A549 (cell line): ENCODE measurements around the gene MVB12B. TPM values are rescaled to one million over a fixed set of nuclear protein-coding genes. Genes with fewer than 3 reads are reported as not detected.

Experiments used
- ATAC-seq, 2 experiments: fragments of 200-7000 bp in 1 of 2; fragments of >200 bp in 1 of 2; cut with Nextera tagmentation in 1 of 2; cut with Tn5 transposase in 1 of 2; 3 replicates each; pipeline versions ENCODE4 v1.8.0 to v1.9.1; 2018 to 2020; ENCODE audit warnings: mild to moderate bottlenecking in 1 of 2, moderate library complexity in 1 of 2
- CTCF ChIA-PET: fragments of 300-600 bp; sonication (Branson Sonifier 250); formaldehyde crosslinking; extraction: SDS; loops from one replicate; lab custom pipeline; 2021; ENCODE audit warnings: antibody characterized with exemption, inconsistent platforms; lab: Yijun Ruan, JAX
- POLR2A ChIA-PET: fragments of 350-600 bp; formaldehyde crosslinking; extraction: SDS; loops from one replicate; lab custom pipeline; 2021; ENCODE audit warnings: antibody characterized with exemption, inconsistent platforms; lab: Yijun Ruan, JAX
- DNase-seq, 2 experiments: peaks; one replicate each; pipeline versions ENCODE4 v3.0.0 to v3.0.0-alpha.2; 2011 to 2016; ENCODE audit warnings: low read depth in 1 of 2, low spot score in 1 of 2
- FAIRE-seq: peaks from 2 replicates; lab custom pipeline; 2011; peaks lifted over from hg19 to GRCh38; lab: Jason Lieb, UNC
- H3K27ac ChIP-seq, 2 experiments: fragments of >200 bp; sonication (Bioruptor Twin); formaldehyde crosslinking; 3 replicates each; pipeline ENCODE4 v1.5.1; 2016 to 2017
- H3K4me1 ChIP-seq: fragments of >200 bp; sonication (Bioruptor Twin); formaldehyde crosslinking; 3 replicates; pipeline ENCODE4 v1.6.1; 2016
- H3K4me2 ChIP-seq: fragments of >200 bp; sonication (Bioruptor Twin); formaldehyde crosslinking; 3 replicates; pipeline ENCODE4 v1.6.1; 2016
- H3K4me3 ChIP-seq: fragments of >200 bp; sonication (Bioruptor Twin); formaldehyde crosslinking; 3 replicates; pipeline ENCODE4 v1.5.1; 2016
- H3K9me3 ChIP-seq: fragments of >200 bp; sonication (Bioruptor Twin); formaldehyde crosslinking; 3 replicates; pipeline ENCODE4 v1.6.1; 2016
- CHD4 ChIP-seq: fragments of 200-600 bp; sonication (generic); IDR thresholded peaks from 2 replicates; pipeline ENCODE4 v1.6.1; 2016; ENCODE audit warnings: antibody characterized with exemption, mild to moderate bottlenecking, borderline replicate concordance
- FOSL2 ChIP-seq, 2 experiments: fragments of 450-650 bp in 1 of 2; fragments of >200 bp in 1 of 2; sonication (Bioruptor Twin) in 1 of 2; formaldehyde crosslinking; IDR thresholded peaks; 2 replicates each; pipeline versions ENCODE4 v1.5.0 to v1.6.1; 2016 to 2020; ENCODE audit warnings: mild to moderate bottlenecking in 1 of 2, moderate library complexity in 1 of 2
- HOXB13 ChIP-seq: fragments of 250-450 bp; sonication (Bioruptor Pico); IDR thresholded peaks from 2 replicates; pipeline ENCODE4 v1.5.0; 2020; ENCODE audit warnings: low read depth, mild to moderate bottlenecking, moderate library complexity
- JUNB ChIP-seq: fragments of >200 bp; sonication (Bioruptor Twin); formaldehyde crosslinking; IDR thresholded peaks from 2 replicates; pipeline ENCODE4 v1.6.1; 2016
- KDM5A ChIP-seq: fragments of 200-600 bp; sonication (generic); IDR thresholded peaks from 2 replicates; pipeline ENCODE4 v1.6.1; 2016; ENCODE audit warnings: antibody characterized with exemption, mild to moderate bottlenecking
- MAFK ChIP-seq: fragments of 450-650 bp; IDR thresholded peaks from 2 replicates; pipeline ENCODE4 v1.6.1; 2014; ENCODE audit not compliant: partially characterized antibody
- NR3C1 ChIP-seq: fragments of >200 bp; sonication (Bioruptor Twin); formaldehyde crosslinking; IDR thresholded peaks from 3 replicates; pipeline ENCODE4 v1.6.1; 2017
- POLR2AphosphoS2 ChIP-seq: conservative IDR thresholded peaks from 2 replicates; pipeline ENCODE4 v1.6.1; 2012; ENCODE audit warnings: low read length, improper control_type of control experiment, inconsistent platforms
- RNF2 ChIP-seq: fragments of 200-600 bp; sonication (generic); IDR thresholded peaks from 2 replicates; pipeline ENCODE4 v1.6.1; 2016; ENCODE audit warnings: low read depth, mild to moderate bottlenecking, antibody characterized with exemption, moderate library complexity, borderline replicate concordance
- ZFP36 ChIP-seq: fragments of 450-650 bp; IDR thresholded peaks from 2 replicates; pipeline ENCODE4 v1.6.1; 2014; ENCODE audit warnings: borderline replicate concordance; ENCODE audit not compliant: partially characterized antibody
- WGBS: methylation state at CpG from one replicate; pipeline ENCODE4 v1.1.6; 2017; ENCODE audit errors: missing lambda C conversion rate; 5-methylcytosine and 5-hydroxymethylcytosine counted together
- polyA plus RNA-seq, 4 experiments: library from polyadenylated mRNA; depleted of rRNA in 3 of 4; stranded (reverse); fragments of >200 nt; fragmentation: RNase III in 1 of 4; extraction: RNeasy Plus Mini Kit Qiagen cat#74134 plus additional on column Dnase treatment in 1 of 4; gene quantifications; 2 replicates in 3 of 4; 3 replicates in 1 of 4; pipeline ENCODE4 v1.2.3, GENCODE V29; 2011 to 2017
- TF ChIP-seq, protein P1 (sequence below): fragments of >200 bp; sonication (Bioruptor Twin); formaldehyde crosslinking; IDR thresholded peaks from 3 replicates; pipeline ENCODE4 v1.6.1; 2016
- TF ChIP-seq, protein P2 (sequence below): fragments of 250-450 bp; sonication (Bioruptor Pico); IDR thresholded peaks from 2 replicates; pipeline ENCODE4 v1.5.0; 2020; ENCODE audit warnings: low read depth, mild to moderate bottlenecking, moderate library complexity
- TF ChIP-seq, protein P3 (sequence below): fragments of >200 bp; sonication (Bioruptor Twin); formaldehyde crosslinking; IDR thresholded peaks from 3 replicates; pipeline ENCODE4 v1.5.1; 2016

The MVB12B gene
- polyA plus RNA-seq, 2 of the 4 experiments (the other 2 are of a cell fraction), result 4.6 to 5.9 TPM

DNA sequence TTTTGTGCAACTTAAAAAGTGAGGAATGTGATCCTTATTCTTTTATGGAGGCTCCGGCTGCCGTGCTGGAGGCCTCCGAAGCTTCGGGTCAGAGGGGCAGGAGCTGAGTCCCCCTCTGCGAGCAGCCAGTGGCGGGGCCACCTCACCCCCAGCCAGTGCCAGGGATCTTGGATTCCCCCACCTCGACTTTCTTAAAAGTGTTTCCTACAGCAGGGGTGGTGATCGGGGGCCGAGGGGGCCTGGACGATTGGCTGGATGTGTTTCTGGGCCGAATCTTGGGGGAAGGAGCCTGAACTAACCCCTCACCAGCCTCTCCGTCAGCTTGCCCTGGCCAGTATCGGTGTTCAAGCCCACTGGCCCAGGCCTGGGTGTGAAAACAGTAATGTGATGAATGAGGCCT is 194.9 kb downstream of the MVB12B start:
- H3K9me3 ChIP-seq, result no peaks in the 10 kb centered on the region
- no peak overlapping the region for H3K27ac ChIP-seq
- ATAC-seq, result no peak
- TF ChIP-seq NR3C1 (no peak), HOXB13 (CRISPR knock-in tag) (no peak), JUNB (no peak), RNF2 (no peak), POLR2AphosphoS2 (no peak), CHD4 (no peak), FOSL2 (IDR thresholded peaks at IDR 0.05) (no peak), FOSL2 (CRISPR knock-in tag; IDR thresholded peaks at IDR 0.05) (no peak), MAFK (no peak)
- TF ChIP-seq, protein P1, sequence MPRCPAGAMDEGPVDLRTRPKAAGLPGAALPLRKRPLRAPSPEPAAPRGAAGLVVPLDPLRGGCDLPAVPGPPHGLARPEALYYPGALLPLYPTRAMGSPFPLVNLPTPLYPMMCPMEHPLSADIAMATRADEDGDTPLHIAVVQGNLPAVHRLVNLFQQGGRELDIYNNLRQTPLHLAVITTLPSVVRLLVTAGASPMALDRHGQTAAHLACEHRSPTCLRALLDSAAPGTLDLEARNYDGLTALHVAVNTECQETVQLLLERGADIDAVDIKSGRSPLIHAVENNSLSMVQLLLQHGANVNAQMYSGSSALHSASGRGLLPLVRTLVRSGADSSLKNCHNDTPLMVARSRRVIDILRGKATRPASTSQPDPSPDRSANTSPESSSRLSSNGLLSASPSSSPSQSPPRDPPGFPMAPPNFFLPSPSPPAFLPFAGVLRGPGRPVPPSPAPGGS, result no peak
- TF ChIP-seq, protein P2, sequence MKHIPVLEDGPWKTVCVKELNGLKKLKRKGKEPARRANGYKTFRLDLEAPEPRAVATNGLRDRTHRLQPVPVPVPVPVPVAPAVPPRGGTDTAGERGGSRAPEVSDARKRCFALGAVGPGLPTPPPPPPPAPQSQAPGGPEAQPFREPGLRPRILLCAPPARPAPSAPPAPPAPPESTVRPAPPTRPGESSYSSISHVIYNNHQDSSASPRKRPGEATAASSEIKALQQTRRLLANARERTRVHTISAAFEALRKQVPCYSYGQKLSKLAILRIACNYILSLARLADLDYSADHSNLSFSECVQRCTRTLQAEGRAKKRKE (CRISPR knock-in tag), result no peak
- TF ChIP-seq, protein P3, sequence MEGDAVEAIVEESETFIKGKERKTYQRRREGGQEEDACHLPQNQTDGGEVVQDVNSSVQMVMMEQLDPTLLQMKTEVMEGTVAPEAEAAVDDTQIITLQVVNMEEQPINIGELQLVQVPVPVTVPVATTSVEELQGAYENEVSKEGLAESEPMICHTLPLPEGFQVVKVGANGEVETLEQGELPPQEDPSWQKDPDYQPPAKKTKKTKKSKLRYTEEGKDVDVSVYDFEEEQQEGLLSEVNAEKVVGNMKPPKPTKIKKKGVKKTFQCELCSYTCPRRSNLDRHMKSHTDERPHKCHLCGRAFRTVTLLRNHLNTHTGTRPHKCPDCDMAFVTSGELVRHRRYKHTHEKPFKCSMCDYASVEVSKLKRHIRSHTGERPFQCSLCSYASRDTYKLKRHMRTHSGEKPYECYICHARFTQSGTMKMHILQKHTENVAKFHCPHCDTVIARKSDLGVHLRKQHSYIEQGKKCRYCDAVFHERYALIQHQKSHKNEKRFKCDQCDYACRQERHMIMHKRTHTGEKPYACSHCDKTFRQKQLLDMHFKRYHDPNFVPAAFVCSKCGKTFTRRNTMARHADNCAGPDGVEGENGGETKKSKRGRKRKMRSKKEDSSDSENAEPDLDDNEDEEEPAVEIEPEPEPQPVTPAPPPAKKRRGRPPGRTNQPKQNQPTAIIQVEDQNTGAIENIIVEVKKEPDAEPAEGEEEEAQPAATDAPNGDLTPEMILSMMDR, result no peak
- H3K4me1 ChIP-seq, result peaks cover 7% of the 10 kb centered on the region; the same call in 2 of the 3 replicates
- H3K4me3 ChIP-seq, result no peak overlapping the region
- ChIA-PET POLR2A (no interaction called here), CTCF (interaction anchor here (0.5 to 1.9 kb wide), 6 partner anchors 12 to 140 kb away, joined by 3 to 10 read pairs (median 3); no protein-coding TSS in a partner anchor)
- FAIRE-seq, result no peak
- no peak for DNase-seq
- no peak overlapping the region for H3K4me2 ChIP-seq
- WGBS, result 64% methylated on average over 12 of the region's 13 CpGs

DNA sequence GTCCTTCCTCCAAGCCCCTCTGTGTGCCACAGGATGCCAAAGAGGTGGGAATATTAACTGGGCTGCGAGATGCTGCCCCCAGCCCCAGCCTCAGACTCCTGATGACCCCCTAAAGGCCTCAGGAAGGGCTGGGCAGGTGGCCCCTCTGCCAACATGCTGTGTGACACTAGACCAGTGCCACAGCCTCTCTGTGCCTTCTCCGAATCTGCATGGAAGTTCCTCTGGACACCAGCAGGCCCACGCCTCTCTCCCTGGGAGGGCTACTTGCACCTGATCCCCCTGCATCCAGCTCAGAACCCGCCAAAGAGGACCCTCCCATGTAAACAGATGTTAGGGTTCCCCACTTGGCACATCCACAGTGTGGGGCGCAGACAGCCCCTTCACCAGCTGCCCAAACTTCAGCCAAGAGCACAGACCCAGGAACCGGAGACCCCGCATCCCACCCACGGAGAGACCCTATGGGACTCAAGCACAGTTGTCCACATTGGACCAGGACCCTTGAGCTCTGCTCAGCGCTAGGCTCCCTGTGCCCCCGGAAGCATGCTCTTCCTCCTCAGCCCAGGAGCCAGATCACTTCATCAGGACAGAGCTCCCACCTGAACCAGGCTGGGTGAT is 195.5 kb downstream of the MVB12B start:
- FAIRE-seq, result no peak
- TF ChIP-seq ZFP36, result peak; percentile 37
- TF ChIP-seq CHD4, result no peak
- TF ChIP-seq, all 56 proteins: peak for 1
- CTCF ChIA-PET, result interaction anchor here (0.5 to 1.9 kb wide), 11 partner anchors 9 to 259 kb away, joined by 3 to 10 read pairs (median 3); no protein-coding TSS in a partner anchor
- no peak overlapping the region for H3K4me2 ChIP-seq
- DNase-seq (no peak), ATAC-seq (no peak)
- no peaks in the 10 kb centered on the region for H3K9me3 ChIP-seq
- no peak overlapping the region for H3K27ac ChIP-seq
- WGBS, result 51% methylated on average over 9 of the region's 10 CpGs
- POLR2A ChIA-PET, result no interaction called here
- H3K4me1 ChIP-seq, result 0 out of 3 replicates have a peak, but pooled peaks cover 5% of the 10 kb centered on the region
- no peak overlapping the region for H3K4me3 ChIP-seq

DNA sequence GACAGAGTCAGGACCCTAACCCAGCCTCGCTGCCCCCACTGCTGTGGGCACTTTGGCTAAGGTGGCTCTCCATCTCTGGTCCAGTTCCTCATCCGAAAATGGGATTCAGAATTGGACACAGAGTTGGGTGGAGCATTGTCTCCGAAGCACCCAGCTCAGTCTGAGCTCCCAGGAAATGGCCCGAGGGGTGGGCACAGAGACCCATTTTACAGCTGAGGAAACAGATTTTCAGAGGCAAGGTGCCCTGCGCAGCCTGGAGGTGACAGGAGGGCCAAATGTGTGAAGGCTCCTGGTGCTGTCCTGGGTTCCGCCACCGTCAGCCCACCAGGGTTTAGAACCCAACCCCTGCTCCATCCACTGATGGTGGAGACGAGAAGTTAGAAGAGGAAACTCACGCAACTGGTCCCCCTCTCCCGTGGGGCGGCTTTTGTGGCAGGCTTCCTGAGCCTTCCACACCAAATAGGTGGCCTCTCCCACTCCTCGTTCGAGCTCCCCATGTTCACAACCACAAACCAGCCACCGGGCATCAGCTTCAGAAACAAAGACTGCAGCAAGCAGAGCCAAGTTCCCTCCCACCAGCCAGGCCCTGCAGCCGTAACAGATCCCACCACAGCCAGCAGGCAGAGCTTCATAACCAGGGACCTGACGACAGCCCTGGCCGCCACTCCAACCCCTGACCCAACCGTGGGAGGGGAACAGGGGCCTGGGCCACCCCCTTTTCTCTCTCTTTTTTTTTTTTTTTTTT is 196.2 kb downstream of the MVB12B start:
- Histone ChIP-seq H3K4me1 (0 out of 3 replicates have a peak, but pooled peaks cover 1% of the 10 kb centered on the region), H3K4me2 (no peak overlapping the region), H3K9me3 (no peaks in the 10 kb centered on the region), H3K27ac (no peak overlapping the region), H3K4me3 (no peak overlapping the region)
- ATAC-seq, result no peak
- WGBS, result 56% methylated on average over 16 of the region's 18 CpGs
- POLR2A ChIA-PET, result no interaction called here
- FAIRE-seq, result no peak
- TF ChIP-seq NR3C1 (no peak), KDM5A (no peak)
- DNase-seq, result no peak
- CTCF ChIA-PET, result interaction anchor here (0.8 to 1.9 kb wide), 10 partner anchors 8 to 259 kb away, joined by 3 to 10 read pairs (median 4); no protein-coding TSS in a partner anchor
